Vagina (tissue), 2 donors: Measurements from ENCODE around the gene GANAB. TPM values are rescaled to one million over a fixed set of nuclear protein-coding genes. Genes with fewer than 3 reads are reported as not detected.
A peak's percentile ranks its signal among the peaks of the same experiment; 100 is the strongest.
"Not testable (repeated sequence)": the region's sequence is repeated elsewhere in the genome, so short reads cannot be mapped to it uniquely, and the experiment has no call there.

Source experiments
- DNase-seq, 2 donors: peaks; one replicate each; pipeline ENCODE4 v3.0.0-alpha.2; 2017; ENCODE audit errors: extremely low spot score in 2 of 2
- H3K27ac ChIP-seq: fragments of 200-600 bp; sonication (generic); one replicate; pipeline ENCODE4 v1.5.1; 2019
- H3K27me3 ChIP-seq: fragments of 200-600 bp; sonication (generic); one replicate; pipeline ENCODE4 v1.5.1; 2019
- H3K36me3 ChIP-seq, 2 donors: fragments of 200-600 bp; sonication (generic); one replicate each; pipeline ENCODE4 v1.5.1; 2017 to 2019
- H3K4me1 ChIP-seq: fragments of 200-600 bp; sonication (generic); one replicate; pipeline ENCODE4 v1.5.1; 2019
- H3K4me3 ChIP-seq, 2 donors: fragments of 200-600 bp; sonication (generic); 1 replicate in 1 of 2; 2 replicates in 1 of 2; pipeline ENCODE4 v1.5.1; 2016 to 2019
- H3K9me3 ChIP-seq: fragments of 200-600 bp; sonication (generic); one replicate; pipeline ENCODE4 v1.5.1; 2019
- CTCF ChIP-seq, 3 experiments: fragments of 450-650 bp in 2 of 3; fragments of 200-600 bp in 1 of 3; sonication (generic) in 1 of 3; IDR thresholded peaks; one replicate each; pipeline ENCODE4 v1.5.1; 2017 to 2019; ENCODE audit warnings: antibody characterized with exemption in 3 of 3, mild to moderate bottlenecking in 2 of 3, moderate library complexity in 2 of 3
- POLR2A ChIP-seq, 2 donors: fragments of 450-650 bp; IDR thresholded peaks; one replicate each; pipeline ENCODE4 v1.6.1; 2017; ENCODE audit warnings: antibody characterized with exemption in 2 of 2, mild to moderate bottlenecking in 2 of 2, moderate library complexity in 2 of 2
- POLR2AphosphoS5 ChIP-seq, 2 donors: sonication (generic); formaldehyde crosslinking; IDR thresholded peaks; one replicate each; pipeline ENCODE4 v1.9.0; 2017; ENCODE audit warnings: antibody characterized with exemption in 2 of 2, mild to moderate bottlenecking in 2 of 2, low read depth in 1 of 2; ENCODE audit not compliant: insufficient read depth in 1 of 2
- intact Hi-C: fragments of 100-400 bp; cut with DNase I; formaldehyde crosslinking; loops from one replicate; pipeline ENCODE4 v1.15.1; 2023
- total RNA-seq: library from RNA; depleted of rRNA; stranded (reverse); fragments of >200 nt; gene quantifications from one replicate; pipeline ENCODE4 v1.2.3, GENCODE V29; 2016

Gene GANAB
- total RNA-seq, 1 donor from 2014 or later, result 129 TPM

DNA sequence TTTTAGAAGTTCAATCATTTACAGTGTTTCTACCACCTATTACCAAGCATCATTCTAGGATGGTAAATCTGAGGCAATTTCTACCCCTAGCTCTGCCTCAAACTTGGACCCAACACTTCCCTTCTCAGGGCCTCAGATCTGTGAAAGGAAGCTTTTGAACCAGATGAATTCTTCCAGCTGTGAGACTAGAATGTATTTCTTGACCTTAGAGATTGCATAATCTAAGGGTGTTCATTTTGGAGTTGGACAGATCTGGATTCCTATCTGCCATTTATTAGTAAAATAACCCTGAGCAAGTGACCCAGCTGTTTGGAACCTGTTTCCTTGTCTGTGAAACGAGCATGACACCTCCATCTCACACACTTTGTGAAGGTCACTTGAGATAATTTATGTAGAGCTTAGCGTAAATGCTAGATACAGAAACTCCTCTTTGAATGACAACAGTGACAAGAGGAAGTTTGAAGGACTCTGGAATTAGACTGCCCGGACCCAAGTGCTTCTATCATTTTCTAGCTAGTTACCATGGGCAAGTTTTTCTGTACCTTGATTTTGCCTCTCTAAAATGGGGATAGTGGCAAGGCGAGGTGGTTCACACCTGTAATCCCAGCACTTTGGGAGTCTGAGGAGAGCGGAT lies 10.5 kb upstream of the GANAB start:
- H3K27ac ChIP-seq, result no peak overlapping the region
- no peaks in the 10 kb centered on the region for H3K9me3 ChIP-seq
- no peak for TF ChIP-seq POLR2AphosphoS5 (IDR thresholded peaks at IDR 0.05; ENCODE audit: insufficient read depth in 1 of 2, low read depth in 1 of 2)
- H3K4me1 ChIP-seq, result peaks cover 9% of the 10 kb centered on the region
- no peak for DNase-seq
- H3K36me3 ChIP-seq, result no peaks in the 10 kb centered on the region
- H3K4me3 ChIP-seq, result no peak overlapping the region
- intact Hi-C loops, result no loop called here
- H3K27me3 ChIP-seq, result no peaks in the 10 kb centered on the region

DNA sequence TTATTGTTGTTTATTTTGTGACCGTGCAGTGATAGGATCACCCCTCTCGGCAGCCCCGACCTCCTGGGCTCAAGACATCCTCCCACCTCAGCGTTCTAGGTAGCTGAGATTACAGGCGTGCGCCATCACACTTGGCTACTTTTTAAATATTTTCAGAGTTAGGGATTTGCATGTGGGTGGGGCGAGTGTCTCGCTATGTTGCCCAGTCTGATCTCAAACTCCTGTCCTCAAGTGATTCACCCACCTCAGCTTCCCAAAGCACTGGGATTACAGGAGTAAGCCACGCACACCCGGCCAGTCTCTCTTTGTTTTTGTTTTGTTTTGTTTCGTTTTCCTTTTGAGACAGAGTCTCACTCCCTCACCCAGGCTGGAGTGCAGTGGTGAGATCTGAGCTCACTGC lies 7.9 kb upstream of the GANAB start:
- peaks cover 20% of the 10 kb centered on the region for H3K4me1 ChIP-seq
- DNase-seq, result no peak
- no peak overlapping the region for H3K27ac ChIP-seq
- H3K9me3 ChIP-seq, result no peaks in the 10 kb centered on the region
- TF ChIP-seq CTCF (IDR thresholded peaks at IDR 0.05), result no peak
- TF ChIP-seq POLR2AphosphoS5 (IDR thresholded peaks at IDR 0.05; ENCODE audit: insufficient read depth in 1 of 2, low read depth in 1 of 2), result no peak
- TF ChIP-seq POLR2A (IDR thresholded peaks at IDR 0.05), result no peak
- no peaks in the 10 kb centered on the region for H3K27me3 ChIP-seq
- peaks cover 0 to 3% of the 10 kb centered on the region in 2 donors for H3K36me3 ChIP-seq
- H3K4me3 ChIP-seq, result no peak overlapping the region
- intact Hi-C loops, result no loop called here

GRCh38 chr11:62652161-62653006 lies 6.0 kb upstream of the GANAB start:
- Histone ChIP-seq H3K27ac (peak overlapping the region; percentile 93), H3K27me3 (no peaks in the 10 kb centered on the region), H3K4me1 (peaks cover 20% of the 10 kb centered on the region), H3K36me3 (peaks cover 0 to 16% of the 10 kb centered on the region in 2 donors), H3K9me3 (no peaks in the 10 kb centered on the region), H3K4me3 (peak overlapping the region; percentile 86 to 94)
- intact Hi-C loops, result no loop called here
- no peak for DNase-seq
- no peak for TF ChIP-seq CTCF (IDR thresholded peaks at IDR 0.05)
- no peak for TF ChIP-seq POLR2A (IDR thresholded peaks at IDR 0.05)
- no peak for TF ChIP-seq POLR2AphosphoS5 (IDR thresholded peaks at IDR 0.05; ENCODE audit: insufficient read depth in 1 of 2, low read depth in 1 of 2)

DNA sequence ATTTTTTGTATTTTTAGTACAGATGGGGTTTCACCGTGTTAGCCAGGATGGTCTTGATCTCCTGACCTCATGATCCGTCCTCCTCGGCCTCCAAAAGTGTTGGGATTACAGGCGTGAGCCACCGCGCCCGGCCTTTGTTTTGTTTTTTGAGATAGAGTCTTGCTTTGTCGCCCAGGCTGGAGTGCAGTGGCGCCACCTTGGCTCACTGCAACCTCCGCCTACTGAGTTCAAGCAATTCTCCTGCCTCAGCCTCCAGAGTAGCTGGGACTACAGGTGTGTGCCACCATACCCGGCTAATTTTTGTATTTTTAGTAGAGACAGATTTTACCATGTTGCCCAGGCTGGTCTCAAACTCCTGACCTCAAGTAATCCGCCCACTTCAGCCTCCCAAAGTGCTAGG lies 3.9 kb upstream of the GANAB start:
- DNase-seq, H3K9me3 ChIP-seq, H3K27ac ChIP-seq, H3K4me3 ChIP-seq, H3K27me3 ChIP-seq, intact Hi-C loops: not testable (repeated sequence)
- peaks cover 32% of the 10 kb centered on the region for H3K4me1 ChIP-seq
- H3K36me3 ChIP-seq, result peaks cover 0 to 16% of the 10 kb centered on the region in 2 donors

- no peak for DNase-seq
- intact Hi-C loops, result no loop called here
- Histone ChIP-seq H3K4me1 (peaks cover 40% of the 10 kb centered on the region), H3K27ac (no peak overlapping the region), H3K9me3 (no peaks in the 10 kb centered on the region), H3K36me3 (peaks cover 0 to 17% of the 10 kb centered on the region in 2 donors), H3K4me3 (no peak overlapping the region), H3K27me3 (no peaks in the 10 kb centered on the region)
- no peak for TF ChIP-seq CTCF (IDR thresholded peaks at IDR 0.05)
- no peak for TF ChIP-seq POLR2A (IDR thresholded peaks at IDR 0.05)
- no peak for TF ChIP-seq POLR2AphosphoS5 (IDR thresholded peaks at IDR 0.05; ENCODE audit: insufficient read depth in 1 of 2, low read depth in 1 of 2)
Measured at GRCh38 chr11:62649486-62649885, 3.1 kb upstream of the GANAB start.

- DNase-seq, result no peak
- TF ChIP-seq POLR2A (IDR thresholded peaks at IDR 0.05), result no peak
- no peak for TF ChIP-seq POLR2AphosphoS5 (IDR thresholded peaks at IDR 0.05; ENCODE audit: insufficient read depth in 1 of 2, low read depth in 1 of 2)
- no peak for TF ChIP-seq CTCF (IDR thresholded peaks at IDR 0.05)
- Histone ChIP-seq H3K27ac (no peak overlapping the region), H3K4me3 (no peak overlapping the region), H3K4me1 (peaks cover 43% of the 10 kb centered on the region), H3K27me3 (no peaks in the 10 kb centered on the region), H3K9me3 (no peaks in the 10 kb centered on the region), H3K36me3 (peaks cover 0 to 22% of the 10 kb centered on the region in 2 donors)
- intact Hi-C loops, result no loop called here
Measured at GRCh38 chr11:62648967-62649364, 2.6 kb upstream of the GANAB start.
